Right atrium auricular region (tissue), 2 donors: ENCODE data around the gene CNTN4. TPM values are rescaled to one million over a fixed set of nuclear protein-coding genes. Genes with fewer than 3 reads are reported as not detected.

Experiments used
- DNase-seq: peaks from one replicate; pipeline ENCODE4 v3.0.0-alpha.2; 2019; ENCODE audit warnings: low spot score
- H3K27ac ChIP-seq, 2 donors: fragments of 200-600 bp; sonication (generic); 1 replicate in 1 of 2; 2 replicates in 1 of 2; pipeline ENCODE4 v1.5.1; 2016 to 2019
- H3K27me3 ChIP-seq, 2 donors: fragments of 200-600 bp; sonication (generic); one replicate each; pipeline versions ENCODE4 v1.5.1 to v1.6.0; 2017 to 2019
- H3K36me3 ChIP-seq: fragments of 200-600 bp; sonication (generic); one replicate; pipeline ENCODE4 v1.5.1; 2016
- H3K4me1 ChIP-seq, 2 donors: fragments of 200-600 bp; sonication (generic); one replicate each; pipeline versions ENCODE4 v1.5.1 to v1.6.0; 2017 to 2019
- H3K4me3 ChIP-seq, 2 donors: fragments of 200-600 bp; sonication (generic); 1 replicate in 1 of 2; 2 replicates in 1 of 2; pipeline ENCODE4 v1.5.1; 2017 to 2019; ENCODE audit warnings: mild to moderate bottlenecking in 1 of 2, moderate library complexity in 1 of 2
- H3K9me3 ChIP-seq, 2 donors: fragments of 200-600 bp; sonication (generic); one replicate each; pipeline ENCODE4 v1.5.1; 2019
- total RNA-seq, 2 donors: library from RNA; depleted of rRNA; stranded (reverse); fragments of >200 nt; gene quantifications; one replicate each; pipeline ENCODE4 v1.1.0, GENCODE V29; 2016
- TF ChIP-seq, protein P1 (sequence below), 2 donors: fragments of 200-600 bp; sonication (generic); IDR thresholded peaks; one replicate each; pipeline ENCODE4 v1.5.1; 2019; ENCODE audit warnings: antibody characterized with exemption in 2 of 2

The CNTN4 gene
- total RNA-seq, 2 donors from 2014 or later: 5.3 to 5.7 TPM

DNA sequence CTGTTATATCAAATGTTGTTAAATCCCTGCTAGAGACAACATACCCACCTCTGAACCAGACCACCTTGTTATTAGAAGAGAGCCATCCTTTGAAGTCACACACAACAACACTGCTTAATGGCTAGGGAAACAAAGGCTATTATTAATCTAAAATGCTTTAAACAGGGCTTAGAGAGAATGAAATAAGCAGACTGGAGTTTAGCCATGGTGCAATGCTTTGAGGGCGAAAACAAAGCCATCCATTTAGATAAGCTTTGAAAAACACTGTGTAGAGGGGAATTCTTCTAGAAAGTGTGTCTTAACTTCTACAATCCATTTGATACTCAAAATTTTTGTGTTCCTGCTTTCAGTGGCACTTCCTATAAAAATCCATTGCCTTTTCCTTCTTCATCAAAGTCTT lies 862.9 kb downstream of the CNTN4 start:
- H3K36me3 ChIP-seq: no peaks in the 10 kb centered on the region
- H3K4me3 ChIP-seq: no peak overlapping the region
- no peak overlapping the region for H3K27ac ChIP-seq
- no peaks in the 10 kb centered on the region for H3K9me3 ChIP-seq
- DNase-seq: no peak
- TF ChIP-seq, protein P1, sequence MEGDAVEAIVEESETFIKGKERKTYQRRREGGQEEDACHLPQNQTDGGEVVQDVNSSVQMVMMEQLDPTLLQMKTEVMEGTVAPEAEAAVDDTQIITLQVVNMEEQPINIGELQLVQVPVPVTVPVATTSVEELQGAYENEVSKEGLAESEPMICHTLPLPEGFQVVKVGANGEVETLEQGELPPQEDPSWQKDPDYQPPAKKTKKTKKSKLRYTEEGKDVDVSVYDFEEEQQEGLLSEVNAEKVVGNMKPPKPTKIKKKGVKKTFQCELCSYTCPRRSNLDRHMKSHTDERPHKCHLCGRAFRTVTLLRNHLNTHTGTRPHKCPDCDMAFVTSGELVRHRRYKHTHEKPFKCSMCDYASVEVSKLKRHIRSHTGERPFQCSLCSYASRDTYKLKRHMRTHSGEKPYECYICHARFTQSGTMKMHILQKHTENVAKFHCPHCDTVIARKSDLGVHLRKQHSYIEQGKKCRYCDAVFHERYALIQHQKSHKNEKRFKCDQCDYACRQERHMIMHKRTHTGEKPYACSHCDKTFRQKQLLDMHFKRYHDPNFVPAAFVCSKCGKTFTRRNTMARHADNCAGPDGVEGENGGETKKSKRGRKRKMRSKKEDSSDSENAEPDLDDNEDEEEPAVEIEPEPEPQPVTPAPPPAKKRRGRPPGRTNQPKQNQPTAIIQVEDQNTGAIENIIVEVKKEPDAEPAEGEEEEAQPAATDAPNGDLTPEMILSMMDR (IDR thresholded peaks at IDR 0.05): no peak
- no peaks in the 10 kb centered on the region for H3K27me3 ChIP-seq
- H3K4me1 ChIP-seq: no peaks in the 10 kb centered on the region

DNA sequence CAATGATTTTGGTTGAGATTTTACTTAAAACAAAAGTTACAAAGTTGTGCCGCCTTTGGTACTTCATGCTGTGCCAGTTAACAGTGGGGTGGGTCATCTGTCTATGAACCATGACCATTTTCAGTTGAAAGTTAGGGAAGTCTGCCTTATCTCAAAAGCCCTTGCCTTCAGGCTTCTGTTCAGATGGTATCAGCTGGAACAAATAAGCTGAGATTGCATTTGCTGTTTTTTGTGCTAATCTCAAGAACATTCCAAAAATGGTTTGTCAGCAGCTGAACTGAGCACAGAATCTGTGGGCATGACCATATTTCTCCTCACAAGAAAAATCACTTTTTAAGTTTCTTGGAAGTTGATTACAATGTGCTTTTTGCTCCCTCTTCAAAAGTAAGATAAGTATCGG lies 869.2 kb downstream of the CNTN4 start:
- no peaks in the 10 kb centered on the region for H3K9me3 ChIP-seq
- H3K4me3 ChIP-seq: no peak overlapping the region
- H3K36me3 ChIP-seq: no peaks in the 10 kb centered on the region
- H3K4me1 ChIP-seq: no peaks in the 10 kb centered on the region
- H3K27ac ChIP-seq: no peak overlapping the region
- TF ChIP-seq, protein P1 (IDR thresholded peaks at IDR 0.05): no peak
- H3K27me3 ChIP-seq: no peaks in the 10 kb centered on the region
- no peak for DNase-seq

DNA sequence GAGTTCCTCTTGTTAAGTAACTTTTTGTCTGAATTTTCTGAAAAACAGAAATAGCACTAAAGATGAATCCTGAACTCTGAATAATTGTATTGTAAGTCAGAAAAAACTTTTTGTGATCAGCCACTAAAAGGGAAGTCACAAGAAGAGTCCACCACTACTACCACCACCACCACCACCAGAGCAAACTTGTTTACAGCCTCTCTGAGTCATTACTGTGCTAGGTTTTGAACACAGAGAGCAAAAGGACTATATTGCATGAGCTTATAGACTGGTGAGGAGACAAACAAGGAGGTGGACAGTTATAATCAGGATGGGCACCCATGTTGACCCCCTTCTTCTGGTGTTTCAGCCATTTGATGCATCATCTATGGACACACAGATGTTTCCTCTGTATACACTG lies 869.8 kb downstream of the CNTN4 start:
- no peaks in the 10 kb centered on the region for H3K27me3 ChIP-seq
- TF ChIP-seq, protein P1 (IDR thresholded peaks at IDR 0.05): no peak
- no peaks in the 10 kb centered on the region for H3K9me3 ChIP-seq
- DNase-seq: no peak
- H3K36me3 ChIP-seq: no peaks in the 10 kb centered on the region
- H3K4me1 ChIP-seq: no peaks in the 10 kb centered on the region
- H3K27ac ChIP-seq: no peak overlapping the region
- H3K4me3 ChIP-seq: no peak overlapping the region

DNA sequence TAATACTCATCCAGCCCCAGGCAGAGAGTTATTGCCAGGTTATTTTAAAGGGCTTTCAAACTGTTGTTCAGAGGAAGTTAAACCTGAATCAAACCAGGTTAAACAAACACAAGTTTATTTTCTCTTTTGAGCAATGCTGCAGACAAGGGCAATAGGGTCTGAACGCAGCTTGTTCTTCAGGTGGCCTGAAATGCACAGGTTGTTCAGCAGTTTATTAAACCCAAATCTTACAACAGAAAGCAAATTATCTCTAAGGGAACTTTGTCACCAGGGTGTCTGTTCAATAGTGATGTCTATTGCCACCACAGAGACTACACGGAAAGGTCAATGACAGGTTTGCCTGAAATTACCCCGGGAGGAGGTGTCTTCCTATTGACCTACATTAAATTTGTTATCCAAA lies 877.5 kb downstream of the CNTN4 start:
- Histone ChIP-seq H3K27me3 (no peaks in the 10 kb centered on the region), H3K27ac (no peak overlapping the region), H3K36me3 (no peaks in the 10 kb centered on the region), H3K4me3 (no peak overlapping the region), H3K9me3 (no peaks in the 10 kb centered on the region), H3K4me1 (no peaks in the 10 kb centered on the region)
- no peak for DNase-seq
- TF ChIP-seq, protein P1 (IDR thresholded peaks at IDR 0.05): no peak

DNA sequence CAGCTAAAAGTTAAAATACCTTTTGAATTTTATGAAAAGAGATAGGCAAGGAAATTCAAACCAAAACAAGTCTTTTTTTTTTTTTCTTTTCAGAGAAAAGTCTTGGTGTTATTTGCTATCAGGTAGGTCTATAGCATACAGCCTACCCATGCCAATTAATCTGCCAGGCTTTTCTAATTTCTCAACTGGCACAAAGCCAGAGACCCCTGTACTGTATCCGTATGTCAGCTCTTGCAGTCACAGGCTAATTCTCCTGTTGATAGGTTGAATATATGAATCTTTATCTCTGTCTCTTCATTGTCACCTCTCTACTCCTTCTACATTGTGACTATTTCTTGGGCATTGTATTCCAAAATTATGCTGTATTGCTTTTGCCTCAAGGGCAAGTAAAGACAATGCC lies 878.1 kb downstream of the CNTN4 start:
- TF ChIP-seq, protein P1 (IDR thresholded peaks at IDR 0.05): no peak
- no peaks in the 10 kb centered on the region for H3K27me3 ChIP-seq
- H3K4me3 ChIP-seq: no peak overlapping the region
- H3K4me1 ChIP-seq: no peaks in the 10 kb centered on the region
- H3K36me3 ChIP-seq: no peaks in the 10 kb centered on the region
- no peak overlapping the region for H3K27ac ChIP-seq
- H3K9me3 ChIP-seq: no peaks in the 10 kb centered on the region
- DNase-seq: no peak

DNA sequence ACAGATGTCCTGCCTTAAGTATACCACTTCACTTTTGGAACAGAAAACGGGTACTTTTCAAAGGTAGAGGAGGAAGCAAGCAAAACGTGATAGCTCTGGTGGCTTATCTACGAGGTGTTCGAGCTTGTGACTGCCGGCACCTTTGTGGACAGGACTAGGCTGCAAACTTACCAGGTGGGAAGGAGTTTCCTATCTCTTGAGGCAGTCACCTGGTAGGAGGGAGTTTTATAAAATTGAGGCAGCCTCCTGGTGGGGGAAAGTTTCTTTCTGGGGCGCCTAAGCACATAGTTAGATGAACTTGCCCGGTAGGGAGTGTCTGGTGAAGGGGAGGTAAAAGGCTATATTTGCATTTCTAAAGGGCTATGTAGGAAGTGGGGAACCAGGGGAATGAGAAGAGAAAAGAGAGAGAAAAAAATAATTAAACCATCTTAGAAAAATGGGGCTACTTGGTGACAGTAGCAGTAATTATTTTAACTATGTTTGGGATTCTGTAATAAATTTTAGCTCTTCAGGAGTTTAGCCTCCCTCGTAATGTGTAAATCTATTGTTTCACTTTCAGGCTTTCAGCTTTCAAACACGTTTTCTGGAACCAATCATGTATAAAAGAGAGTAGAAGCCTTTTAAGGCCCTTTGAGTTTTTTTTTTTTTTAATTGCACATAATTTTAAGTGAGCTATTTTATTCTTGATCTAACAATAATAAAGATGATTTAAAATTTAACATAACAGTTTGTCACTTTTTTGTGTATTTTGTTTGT lies 880.5 kb downstream of the CNTN4 start:
- no peaks in the 10 kb centered on the region for H3K9me3 ChIP-seq
- no peak overlapping the region for H3K4me3 ChIP-seq
- H3K4me1 ChIP-seq: no peaks in the 10 kb centered on the region
- H3K27me3 ChIP-seq: no peaks in the 10 kb centered on the region
- no peak for DNase-seq
- no peak overlapping the region for H3K27ac ChIP-seq
- TF ChIP-seq, protein P1 (IDR thresholded peaks at IDR 0.05): no peak
- no peaks in the 10 kb centered on the region for H3K36me3 ChIP-seq
